Esophagus mucosa (tissue), 1 donor: Measurements from ENCODE around the gene VEPH1. TPM values are rescaled to one million over a fixed set of nuclear protein-coding genes. Genes with fewer than 3 reads are reported as not detected.
A peak's percentile ranks its signal among the peaks of the same experiment; 100 is the strongest.

ENCODE experiments used
- ATAC-seq: fragments of 200-7000 bp; cut with Tn5 transposase; one replicate; pipeline ENCODE4 v1.9.1; 2020
- total RNA-seq: library from RNA; stranded (reverse); gene quantifications from one replicate; pipeline ENCODE4 v1.2.4, GENCODE V29; 2023
- donor health status: DM: yes; HTN: yes; CAD: no.

VEPH1 gene
- total RNA-seq, 1 donor from 2014 or later, result 0.40 TPM

GRCh38 chr3:157472648-157473047, 30.6 kb downstream of the VEPH1 start:
- no peak for ATAC-seq

GRCh38 chr3:157471064-157471463, 32.2 kb downstream of the VEPH1 start:
- no peak for ATAC-seq

GRCh38 chr3:157469561-157470294, 33.5 kb downstream of the VEPH1 start:
- no peak for ATAC-seq

GRCh38 chr3:157467200-157467599, 36.0 kb downstream of the VEPH1 start:
- no peak for ATAC-seq

- ATAC-seq, result no peak
These were observed 37.5 kb downstream of the VEPH1 start for GRCh38 chr3:157465741-157466140.

GRCh38 chr3:157464321-157464720, 38.9 kb downstream of the VEPH1 start:
- ATAC-seq, result no peak

GRCh38 chr3:157463816-157464215, 39.4 kb downstream of the VEPH1 start:
- ATAC-seq, result no peak

GRCh38 chr3:157460253-157460652, 43.0 kb downstream of the VEPH1 start:
- ATAC-seq, result no peak

- ATAC-seq, result no peak
These were observed 43.5 kb downstream of the VEPH1 start for GRCh38 chr3:157459706-157460105.

GRCh38 chr3:157453824-157454223, 49.4 kb downstream of the VEPH1 start:
- no peak for ATAC-seq

GRCh38 chr3:157452097-157452496, 51.1 kb downstream of the VEPH1 start:
- no peak for ATAC-seq

- ATAC-seq, result no peak
These were observed 56.1 kb downstream of the VEPH1 start for GRCh38 chr3:157447026-157447694.

- peak; percentile 39 for ATAC-seq
These were observed 57.4 kb downstream of the VEPH1 start for GRCh38 chr3:157445857-157446256.

- no peak for ATAC-seq
These were observed 58.4 kb downstream of the VEPH1 start for GRCh38 chr3:157444797-157445184.

- no peak for ATAC-seq
These were observed 59.1 kb downstream of the VEPH1 start for GRCh38 chr3:157443905-157444796.

GRCh38 chr3:157442729-157443128, 60.5 kb downstream of the VEPH1 start:
- ATAC-seq, result no peak

GRCh38 chr3:157441102-157441624, 62.1 kb downstream of the VEPH1 start:
- ATAC-seq, result no peak

GRCh38 chr3:157438194-157438730, 65.0 kb downstream of the VEPH1 start:
- ATAC-seq, result no peak

- ATAC-seq, result no peak
These were observed 66.5 kb downstream of the VEPH1 start, which contains the start of gene PTX3 for GRCh38 chr3:157436583-157437291. PTX3 (plus strand) TSS chr3:157436850; CDS start chr3:157436934, 84 bp downstream.

- ATAC-seq, result no peak
These were observed 73.5 kb downstream of the VEPH1 start for GRCh38 chr3:157429708-157430107.

- ATAC-seq, result no peak
These were observed 74.4 kb downstream of the VEPH1 start for GRCh38 chr3:157428853-157429252.

GRCh38 chr3:157427901-157428300, 75.3 kb downstream of the VEPH1 start:
- no peak for ATAC-seq
